HG03159 (cell line): ENCODE measurements around the gene SMAD2.
A peak's percentile ranks its signal among the peaks of the same experiment; 100 is the strongest.

Experiments
- ATAC-seq: cut with Tn5 transposase; IDR thresholded peaks from one replicate; pipeline ENCODE4 v1.9.1; 2021; ENCODE audit warnings: mild to moderate bottlenecking, moderate library complexity; ENCODE audit not compliant: unreplicated experiment

SMAD2 gene

DNA sequence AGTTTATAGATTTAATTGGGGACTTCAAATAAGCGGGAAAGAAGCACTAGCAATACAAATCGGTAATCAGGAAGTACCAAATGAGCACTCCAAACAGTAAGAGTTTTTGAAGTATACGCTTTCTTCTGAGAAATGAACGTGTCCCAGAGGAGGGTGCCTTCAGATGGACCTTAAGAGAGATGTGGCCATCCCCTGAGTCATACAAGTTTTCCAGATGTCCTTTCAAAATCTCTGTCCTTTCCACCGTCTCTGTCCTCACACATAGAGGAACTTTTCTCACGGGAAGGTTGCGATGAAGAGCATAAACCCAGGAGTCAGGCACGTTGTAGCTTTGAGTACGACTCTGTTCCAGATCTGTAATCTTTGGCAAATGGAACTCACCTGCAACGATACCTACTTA, 1.7 kb upstream of the SMAD2 start:
- no peak for ATAC-seq

DNA sequence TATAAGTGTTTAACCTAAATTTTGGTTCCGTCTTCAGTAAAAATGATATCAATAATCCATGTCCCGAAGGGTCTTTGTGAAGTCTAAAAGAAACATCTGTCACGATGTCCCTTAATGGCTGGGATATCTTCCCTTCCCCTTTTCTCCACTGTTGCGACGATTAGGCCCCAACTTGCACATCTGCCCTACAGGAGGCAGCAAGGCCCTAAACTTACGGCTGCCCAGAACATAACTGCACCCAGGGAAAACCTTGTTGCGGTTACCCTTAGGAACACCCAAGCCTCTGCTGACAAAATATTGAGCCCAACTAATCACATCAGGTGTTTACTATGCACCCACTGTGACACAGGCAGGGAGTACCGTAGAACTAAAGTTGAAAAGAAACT, 1.3 kb upstream of the SMAD2 start:
- no peak for ATAC-seq

DNA sequence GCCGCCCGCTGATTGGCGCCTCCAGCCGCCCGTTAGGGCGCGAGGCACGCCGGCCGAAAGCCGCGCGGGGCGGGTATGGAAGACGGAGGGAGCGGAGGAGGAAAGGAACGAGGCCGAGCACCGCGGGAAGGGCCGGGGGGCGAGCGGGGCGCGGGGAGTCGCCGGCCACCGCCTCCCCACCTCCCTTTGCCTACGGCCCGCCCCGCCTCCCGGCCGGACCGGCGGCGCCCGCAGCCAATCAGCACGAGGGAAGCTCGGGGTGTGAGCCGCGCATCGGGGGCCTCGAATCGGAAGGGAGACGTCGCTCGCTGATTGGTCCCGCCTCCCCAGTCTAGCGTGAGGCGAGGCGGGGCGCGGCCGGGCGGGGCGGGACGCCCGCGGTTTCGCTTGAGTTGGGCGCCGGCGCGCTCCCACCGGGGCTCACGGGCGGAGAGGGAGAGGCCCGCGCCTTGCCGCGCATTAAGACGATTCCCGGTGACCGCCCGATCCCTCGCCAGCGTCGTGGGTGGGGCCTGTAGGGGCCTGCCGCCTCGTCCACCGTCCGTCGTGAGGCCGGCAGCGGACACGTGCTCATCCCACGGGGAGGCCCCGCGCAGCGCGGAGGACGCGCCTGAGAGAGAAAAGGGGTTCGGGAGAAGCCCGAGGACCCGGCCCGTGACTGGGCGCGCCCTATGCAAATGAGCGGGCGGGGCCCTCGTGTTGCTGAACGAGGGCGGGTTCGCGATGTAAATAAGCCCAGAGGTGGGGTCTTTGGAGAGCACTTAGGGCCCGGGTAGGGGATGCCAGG, 665 bp upstream of the SMAD2 start:
- ATAC-seq = peak; percentile 82

DNA sequence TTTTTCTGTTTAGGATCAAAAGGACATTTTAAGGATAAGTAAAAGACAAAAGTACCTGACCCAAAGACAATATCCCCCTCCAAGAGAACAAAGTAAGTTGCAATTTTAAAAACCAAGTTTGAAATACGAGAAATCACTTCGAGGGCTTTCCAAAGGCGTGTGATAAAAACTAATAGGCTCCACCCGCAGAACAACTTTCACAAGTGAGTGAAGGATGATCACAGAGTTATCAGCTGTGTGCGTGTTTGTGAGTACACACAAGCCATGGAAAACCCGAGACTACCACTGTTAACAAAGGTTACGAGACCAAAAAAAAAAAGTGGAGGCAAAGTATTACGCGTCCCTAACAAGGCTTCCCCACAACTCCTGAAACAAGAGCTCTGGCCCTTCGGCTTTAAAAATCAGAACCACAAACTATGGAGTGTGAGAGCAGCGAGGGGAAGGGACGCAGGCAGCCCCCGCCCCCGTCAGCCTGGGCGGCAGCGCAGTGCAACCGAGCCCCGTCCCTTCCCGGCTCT, 719 bp downstream of the SMAD2 start:
- ATAC-seq = peak; percentile 16

DNA sequence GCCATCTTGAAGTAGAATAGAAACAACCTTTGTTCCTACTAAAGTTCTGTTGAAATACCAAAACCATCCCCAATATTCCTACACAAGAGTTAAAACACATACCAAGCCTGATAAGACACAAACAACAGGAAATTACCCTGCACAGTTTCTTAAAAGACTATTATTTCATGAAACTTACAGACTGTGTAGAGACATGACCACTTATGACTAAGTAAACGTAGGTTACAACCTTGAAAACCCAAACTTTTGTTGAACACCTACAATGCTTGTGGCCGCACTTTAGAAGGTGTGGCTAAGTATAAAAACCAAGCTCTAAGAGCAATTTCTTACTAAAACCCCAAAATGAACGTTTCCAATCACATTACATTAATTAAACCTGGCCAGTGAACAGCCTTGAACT, 2.0 kb downstream of the SMAD2 start:
- ATAC-seq = no peak

DNA sequence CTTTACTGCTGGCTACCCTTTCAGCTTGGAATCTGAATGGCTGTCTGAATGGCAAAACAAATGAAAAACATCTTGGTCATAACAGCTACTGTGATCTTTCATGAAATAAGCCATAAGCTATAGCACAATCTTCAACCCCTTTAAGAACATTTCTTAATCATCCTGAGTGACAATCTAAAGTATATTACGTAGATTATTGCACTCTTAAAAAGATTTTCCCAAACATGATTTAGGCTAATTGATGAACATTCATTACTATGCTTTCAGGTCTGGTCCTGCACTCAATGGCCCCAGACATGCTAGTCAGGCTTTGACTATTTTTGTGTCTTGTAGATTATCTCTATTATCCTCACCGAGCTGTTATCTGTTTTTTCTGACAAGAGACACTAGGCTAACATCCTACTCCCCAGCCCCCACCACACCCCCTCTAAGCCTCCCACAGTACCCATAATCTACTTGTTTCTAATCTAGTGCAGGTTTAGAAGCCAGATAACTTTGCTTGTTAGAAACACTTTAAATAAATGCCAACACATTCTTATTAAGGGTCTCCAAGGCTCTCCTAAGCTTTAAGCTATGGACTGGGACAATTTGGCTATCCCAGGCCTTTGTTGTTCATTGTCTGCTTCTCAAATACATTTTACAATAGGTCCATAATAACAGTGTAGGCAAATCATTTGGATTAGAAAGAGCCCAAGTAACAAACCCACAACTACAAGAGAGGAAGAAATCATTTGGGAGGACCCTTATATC, 4.2 kb downstream of the SMAD2 start:
- no peak for ATAC-seq

DNA sequence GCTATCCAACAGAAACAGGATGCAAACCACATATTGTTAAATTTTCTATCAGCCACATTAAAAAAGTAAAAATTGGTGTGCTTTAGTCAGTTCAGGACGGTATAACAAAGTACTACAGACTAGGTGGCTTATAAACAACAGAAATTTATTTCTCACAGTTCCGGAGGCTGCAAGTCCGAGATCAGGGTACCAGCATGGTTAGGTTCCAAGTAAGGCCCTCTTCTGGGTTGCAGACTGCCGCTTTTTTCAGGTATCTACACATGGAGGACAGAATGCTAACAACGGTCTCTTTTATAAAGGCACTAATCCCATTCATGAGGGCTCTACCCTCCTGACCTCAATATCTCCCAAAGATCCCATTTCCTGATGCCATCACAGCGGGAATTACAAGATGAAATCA, 10.5 kb downstream of the SMAD2 start:
- ATAC-seq = no peak

DNA sequence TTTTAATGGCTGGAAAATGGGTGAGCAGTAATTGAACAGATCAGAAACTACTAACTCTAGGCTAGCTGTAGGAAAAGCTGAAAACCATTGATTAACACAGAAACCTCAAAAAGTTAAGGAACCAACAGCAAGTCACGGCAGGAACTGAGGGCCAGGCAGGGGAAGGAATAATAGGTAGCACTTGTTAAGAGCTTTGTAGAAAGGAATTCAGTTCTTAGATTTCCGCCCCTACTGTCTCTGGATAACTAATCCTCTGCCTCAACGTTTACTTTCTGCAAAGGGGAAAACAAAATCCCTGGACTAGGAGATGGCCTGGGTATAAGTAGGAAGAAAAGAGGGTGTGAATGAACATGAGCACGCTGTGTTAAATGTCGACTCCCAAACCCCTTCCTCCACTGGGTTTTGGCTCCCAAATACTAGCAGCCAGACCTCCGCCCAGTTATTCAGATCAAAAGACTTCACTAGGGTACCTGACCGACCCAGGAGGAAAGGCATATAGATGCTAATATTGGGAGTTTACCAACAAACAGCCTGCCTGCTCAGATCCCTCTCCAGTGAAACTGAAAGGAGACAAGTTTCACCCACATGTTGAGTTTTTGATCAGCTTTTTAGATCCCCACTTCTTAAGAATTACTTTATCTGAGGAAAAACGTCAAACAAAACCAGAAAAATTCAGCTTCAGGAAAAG, 12.4 kb downstream of the SMAD2 start:
- no peak for ATAC-seq

DNA sequence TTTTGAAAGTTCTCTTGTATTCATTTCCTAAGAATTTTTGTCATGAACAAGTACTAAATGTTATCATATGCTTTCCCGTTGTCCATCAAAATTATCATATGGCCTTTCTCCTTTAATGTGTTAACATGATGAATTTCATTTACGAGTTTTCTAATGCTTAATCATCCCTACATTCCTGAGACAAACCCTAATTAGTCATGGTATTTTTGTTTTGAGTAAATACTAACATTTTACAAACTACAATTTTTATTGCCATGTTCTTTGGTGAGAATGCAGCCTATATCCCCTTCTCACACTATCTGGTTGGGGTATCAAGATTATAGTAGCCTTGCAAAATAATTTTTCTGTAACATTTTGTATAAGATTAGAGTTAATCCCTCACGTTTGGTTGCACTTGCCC, 14.5 kb downstream of the SMAD2 start:
- ATAC-seq = no peak

DNA sequence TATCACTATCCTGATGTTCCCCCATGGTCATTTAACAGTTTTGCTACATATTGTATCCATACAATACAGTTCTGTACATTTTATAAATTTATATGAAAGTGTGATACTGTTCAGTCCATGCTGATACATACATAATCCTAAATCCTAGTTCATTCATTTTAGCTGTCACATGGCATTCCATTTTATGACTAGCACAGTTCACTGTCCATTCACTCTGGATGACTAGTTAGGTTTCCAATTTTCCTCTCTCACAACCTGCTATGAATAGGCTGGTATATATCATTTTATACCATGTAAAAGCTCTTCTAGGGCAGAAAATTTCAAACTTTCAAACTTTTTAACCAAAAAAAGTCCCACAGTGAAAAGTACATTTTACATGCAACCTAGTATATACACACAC, 15.2 kb downstream of the SMAD2 start:
- no peak for ATAC-seq

DNA sequence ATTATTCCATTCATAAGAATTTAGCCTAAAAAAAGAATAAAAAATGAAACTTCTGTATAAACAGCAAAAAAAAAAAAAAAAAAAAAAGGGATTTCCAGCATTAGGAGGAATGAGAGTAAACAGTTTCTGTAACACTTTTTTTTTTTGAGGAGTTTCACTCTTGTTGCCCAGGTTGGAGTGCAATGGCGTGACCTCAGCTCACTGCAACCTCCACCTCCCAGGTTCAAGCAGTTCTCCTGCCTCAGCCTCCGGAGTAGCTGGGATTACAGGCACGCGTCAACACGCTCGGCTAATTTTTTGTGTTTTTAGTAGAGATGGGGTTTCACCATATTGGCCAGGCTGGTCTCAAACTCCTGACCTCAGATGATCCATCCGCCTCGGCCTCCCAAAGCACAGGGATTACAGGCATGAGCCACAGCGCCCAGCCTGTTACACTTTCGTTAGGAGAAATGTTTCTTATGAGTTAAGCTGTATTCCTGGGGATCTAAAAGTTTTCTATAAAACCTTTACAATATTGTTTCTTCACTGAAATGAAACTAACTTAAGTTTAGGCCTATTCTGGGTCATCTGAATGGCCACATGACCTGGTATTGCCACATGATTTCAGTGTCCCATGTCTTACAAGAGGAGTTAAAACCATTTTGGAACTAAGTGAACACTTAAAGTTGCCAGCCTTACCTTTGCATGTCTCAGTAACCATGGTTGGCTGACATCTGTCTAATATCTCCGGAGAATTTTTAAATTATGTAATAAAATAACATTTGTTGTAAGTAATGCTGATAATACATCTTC, 17.5 kb downstream of the SMAD2 start:
- ATAC-seq = no peak

DNA sequence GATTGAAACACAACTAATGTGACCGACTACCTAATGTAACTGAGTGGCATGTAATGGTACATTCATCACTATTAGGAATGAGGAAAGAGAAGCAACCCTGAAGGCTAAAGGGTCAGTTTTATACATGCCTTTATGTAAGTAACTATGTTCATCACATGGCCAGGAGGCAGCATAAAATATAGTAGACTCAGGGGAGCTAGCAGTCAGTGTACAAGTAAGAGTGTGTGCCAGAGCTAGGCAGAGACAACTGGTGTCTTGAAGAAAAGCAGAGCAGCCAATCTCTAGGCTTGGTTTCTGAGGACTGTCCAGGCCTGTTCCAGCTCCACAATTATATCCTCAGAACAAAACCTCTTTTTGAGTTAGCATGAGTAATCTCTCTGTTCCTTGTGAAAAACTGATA, 18.1 kb downstream of the SMAD2 start:
- ATAC-seq = no peak

DNA sequence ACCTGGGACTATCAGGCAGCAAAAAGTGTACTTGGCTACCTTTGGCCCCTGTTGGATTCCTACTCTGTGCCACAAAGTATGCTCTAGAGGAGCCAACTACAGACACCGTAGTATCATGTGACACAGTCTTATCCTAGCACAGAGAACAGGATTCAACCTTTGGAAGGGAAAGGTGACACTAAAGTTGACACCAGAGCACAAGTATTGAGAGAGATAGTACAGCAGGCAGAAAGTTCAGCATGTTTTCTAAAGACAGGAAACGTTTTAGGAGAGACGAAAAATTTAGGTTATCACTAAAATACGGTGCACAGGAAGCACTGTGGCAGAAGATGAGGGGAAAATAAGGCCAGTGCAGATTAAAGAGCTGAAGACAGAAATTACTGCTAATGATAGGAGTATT, 18.6 kb downstream of the SMAD2 start:
- ATAC-seq = no peak

DNA sequence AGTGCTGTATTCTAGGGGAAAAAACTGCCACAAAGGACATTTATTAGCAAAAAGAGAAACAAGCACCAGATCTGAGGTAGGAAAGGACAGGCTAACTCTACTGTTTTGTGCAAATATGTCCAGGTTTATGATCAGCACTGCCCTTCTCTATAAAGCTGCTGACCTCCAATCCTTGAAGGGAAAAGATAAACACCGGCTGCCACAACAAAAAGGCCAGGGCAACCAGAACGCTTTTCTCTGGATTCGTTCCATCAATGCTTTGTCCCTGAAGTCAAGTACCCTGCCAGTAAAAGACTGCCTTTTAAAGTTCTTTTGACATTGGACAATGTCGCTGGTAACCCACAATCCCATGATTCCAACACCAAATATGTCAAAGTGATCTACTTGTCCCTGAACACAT, 21.0 kb downstream of the SMAD2 start:
- ATAC-seq = no peak

DNA sequence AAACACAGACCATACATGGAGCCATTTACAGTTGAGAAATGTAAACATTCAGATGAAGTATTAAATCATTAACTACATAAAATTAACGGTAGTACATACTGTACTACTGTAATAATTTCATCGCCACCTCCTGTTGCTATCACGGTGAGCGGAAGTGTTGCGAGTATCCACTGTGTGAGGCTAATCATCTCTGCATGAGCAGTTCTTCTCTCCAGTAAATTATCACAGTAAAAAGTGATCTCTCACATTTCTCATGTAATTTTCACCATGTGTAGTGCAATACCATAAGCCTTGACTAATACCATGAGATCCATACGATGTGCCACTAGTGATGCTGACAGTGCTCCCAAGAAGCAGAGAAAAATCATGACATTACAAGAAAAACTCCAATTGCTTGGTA, 21.9 kb downstream of the SMAD2 start:
- no peak for ATAC-seq

DNA sequence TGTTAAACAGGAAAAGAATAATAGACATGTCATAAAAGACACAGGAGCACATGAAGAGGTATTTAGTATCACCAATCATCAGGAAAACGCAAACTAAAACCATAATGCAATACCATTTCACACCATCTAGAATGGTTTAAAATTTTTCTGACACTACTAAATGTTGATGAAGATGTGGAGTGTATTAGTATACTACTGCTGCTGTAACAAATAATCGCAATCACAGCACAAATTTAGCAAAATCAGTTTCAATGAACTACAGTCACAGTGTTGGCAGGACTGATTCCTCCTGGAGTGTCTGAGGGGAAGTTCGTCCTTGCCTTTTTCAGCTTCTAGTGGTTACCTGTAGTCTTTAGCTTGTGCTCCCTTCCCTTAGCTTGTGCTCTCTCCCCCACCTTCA, 24.1 kb downstream of the SMAD2 start:
- ATAC-seq = no peak

DNA sequence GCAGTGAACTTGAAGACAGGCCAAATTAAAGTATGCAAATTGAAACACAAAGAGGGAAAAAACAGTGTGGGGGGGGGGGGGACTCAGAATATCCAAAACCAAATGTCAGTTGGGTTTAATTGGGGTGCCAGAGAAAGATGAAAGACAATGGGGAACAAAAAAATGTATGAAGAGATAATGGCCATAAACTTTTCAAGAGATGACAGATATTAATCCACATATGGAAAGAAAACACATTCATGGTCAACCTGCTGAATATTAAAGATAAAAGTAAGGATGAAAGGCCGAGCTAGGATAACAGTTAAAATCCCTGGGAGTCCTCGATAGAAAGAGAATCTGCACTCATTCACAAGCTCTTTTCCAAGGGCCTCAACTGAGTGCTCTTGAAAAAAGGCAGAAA, 26.6 kb downstream of the SMAD2 start:
- ATAC-seq = no peak

DNA sequence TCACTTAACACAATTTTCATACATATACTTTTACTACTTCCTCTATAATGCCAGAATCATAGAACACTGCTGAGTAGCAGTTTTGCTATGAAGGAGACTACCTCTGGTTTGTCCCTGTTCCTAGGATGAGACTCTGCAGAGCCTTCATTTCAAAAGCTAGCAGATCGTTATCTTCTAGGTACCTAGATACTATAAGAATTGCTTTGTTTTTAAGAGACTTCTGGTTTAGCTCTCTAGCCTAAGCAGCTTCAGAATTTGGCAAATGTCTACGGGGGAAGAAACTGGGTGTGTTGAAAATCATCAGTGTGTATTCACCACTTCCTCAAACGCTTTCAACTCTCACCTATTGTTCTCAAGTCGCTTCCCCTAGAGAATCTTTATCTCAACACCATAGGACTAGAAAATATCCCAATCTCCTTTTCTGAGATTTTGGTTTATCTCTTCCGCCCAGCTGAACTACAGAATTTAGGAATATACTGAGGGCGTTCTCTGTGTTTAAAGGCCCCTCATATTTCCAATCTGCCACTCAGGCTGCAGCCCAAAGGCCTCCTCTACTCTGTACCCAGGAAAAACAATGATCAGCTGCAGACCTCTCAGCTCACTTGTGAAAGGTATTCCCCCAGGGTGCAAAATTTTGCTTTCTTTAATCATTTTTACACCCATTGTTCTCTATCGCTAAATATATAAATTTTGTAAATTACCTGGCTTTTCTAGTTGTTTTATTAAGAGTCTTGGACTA, 28.7 kb downstream of the SMAD2 start:
- ATAC-seq = peak; percentile 88

DNA sequence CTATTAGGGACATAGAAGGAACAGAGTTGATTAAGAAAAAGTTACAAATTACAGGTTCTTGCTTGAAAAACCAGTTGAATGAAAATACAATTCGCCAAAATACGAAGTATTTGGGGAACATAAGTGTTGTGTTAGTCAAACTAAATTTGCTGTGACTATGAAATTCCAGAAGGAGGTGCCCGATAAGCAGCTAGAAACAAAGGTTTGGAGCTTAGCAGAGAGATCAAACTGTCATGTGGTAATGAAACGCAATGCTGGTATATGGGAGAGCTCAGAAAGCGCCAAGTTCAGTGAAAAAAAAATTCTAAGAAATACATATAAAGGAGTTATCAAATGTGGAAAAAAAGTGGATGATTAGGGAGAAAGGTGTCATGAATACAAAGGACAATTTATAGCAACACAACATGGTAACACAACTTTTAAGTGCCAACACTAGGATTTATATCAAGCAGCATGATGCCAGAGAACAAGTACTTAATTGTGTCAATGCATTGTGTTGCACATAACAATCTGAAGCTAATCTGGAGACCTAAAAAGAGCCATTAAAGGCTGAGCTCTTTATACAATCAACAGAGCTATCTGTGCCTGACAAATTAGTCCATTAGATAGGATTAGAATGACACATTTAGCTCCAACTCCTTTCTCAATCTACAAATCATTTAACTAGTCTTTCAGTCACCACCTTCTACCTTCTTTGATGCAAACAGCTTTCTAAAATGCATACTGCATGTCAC, 31.2 kb downstream of the SMAD2 start:
- no peak for ATAC-seq

DNA sequence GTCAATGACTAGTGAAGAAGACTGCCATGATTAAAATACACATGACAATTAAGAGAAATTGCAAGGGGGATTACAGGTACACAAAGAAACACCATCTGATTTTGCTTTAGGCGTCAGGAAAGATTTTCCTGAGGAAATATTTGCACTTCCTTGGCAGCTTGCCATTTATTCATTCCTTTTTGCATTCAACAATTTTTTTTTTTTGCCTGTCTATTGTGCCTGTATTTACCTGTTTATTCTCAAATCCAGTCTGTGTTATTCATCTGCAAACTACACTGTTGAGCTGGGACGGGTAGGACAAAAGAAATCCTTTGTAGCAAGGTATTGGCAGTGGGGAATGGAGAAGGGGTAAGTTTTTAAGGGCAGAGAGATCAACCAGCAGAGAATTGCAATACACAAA, 31.8 kb downstream of the SMAD2 start:
- no peak for ATAC-seq
